GM10266 (cell line): ENCODE data around the gene BIRC6.
"Not testable (repeated sequence)": the region's sequence is repeated elsewhere in the genome, so short reads cannot be mapped to it uniquely, and the experiment has no call there.

Source experiments
- DNase-seq: peaks from one replicate; pipeline ENCODE4 v3.0.0; 2012; ENCODE audit errors: extremely low spot score
- TF ChIP-seq, protein P1 (sequence below): IDR thresholded peaks from 2 replicates; pipeline ENCODE4 v1.5.1; 2012; ENCODE audit warnings: mild to moderate bottlenecking, low read depth; ENCODE audit not compliant: control insufficient read depth, insufficient read depth; ENCODE audit errors: missing control alignments

The BIRC6 gene

DNA sequence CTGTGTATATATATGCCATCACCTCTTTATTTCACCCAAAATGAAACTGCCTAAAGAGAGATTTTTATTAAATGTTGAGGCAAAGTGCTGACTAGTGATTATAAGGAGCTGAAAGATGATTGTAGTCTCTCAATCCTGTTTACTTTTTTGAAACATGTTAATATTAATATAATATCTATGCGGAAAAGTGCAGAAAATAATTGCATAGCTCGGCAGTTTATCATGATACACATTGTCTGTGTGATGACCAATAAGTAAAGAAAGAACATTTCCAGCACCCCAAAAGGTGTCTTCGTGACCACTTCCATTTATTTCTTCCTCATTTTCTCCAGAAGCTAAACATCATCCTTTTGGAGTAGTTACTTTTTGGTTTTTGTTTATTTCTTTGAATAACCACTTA is 99.0 kb downstream of the BIRC6 start:
- DNase-seq, result no peak
- TF ChIP-seq, protein P1, sequence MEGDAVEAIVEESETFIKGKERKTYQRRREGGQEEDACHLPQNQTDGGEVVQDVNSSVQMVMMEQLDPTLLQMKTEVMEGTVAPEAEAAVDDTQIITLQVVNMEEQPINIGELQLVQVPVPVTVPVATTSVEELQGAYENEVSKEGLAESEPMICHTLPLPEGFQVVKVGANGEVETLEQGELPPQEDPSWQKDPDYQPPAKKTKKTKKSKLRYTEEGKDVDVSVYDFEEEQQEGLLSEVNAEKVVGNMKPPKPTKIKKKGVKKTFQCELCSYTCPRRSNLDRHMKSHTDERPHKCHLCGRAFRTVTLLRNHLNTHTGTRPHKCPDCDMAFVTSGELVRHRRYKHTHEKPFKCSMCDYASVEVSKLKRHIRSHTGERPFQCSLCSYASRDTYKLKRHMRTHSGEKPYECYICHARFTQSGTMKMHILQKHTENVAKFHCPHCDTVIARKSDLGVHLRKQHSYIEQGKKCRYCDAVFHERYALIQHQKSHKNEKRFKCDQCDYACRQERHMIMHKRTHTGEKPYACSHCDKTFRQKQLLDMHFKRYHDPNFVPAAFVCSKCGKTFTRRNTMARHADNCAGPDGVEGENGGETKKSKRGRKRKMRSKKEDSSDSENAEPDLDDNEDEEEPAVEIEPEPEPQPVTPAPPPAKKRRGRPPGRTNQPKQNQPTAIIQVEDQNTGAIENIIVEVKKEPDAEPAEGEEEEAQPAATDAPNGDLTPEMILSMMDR, result no peak

DNA sequence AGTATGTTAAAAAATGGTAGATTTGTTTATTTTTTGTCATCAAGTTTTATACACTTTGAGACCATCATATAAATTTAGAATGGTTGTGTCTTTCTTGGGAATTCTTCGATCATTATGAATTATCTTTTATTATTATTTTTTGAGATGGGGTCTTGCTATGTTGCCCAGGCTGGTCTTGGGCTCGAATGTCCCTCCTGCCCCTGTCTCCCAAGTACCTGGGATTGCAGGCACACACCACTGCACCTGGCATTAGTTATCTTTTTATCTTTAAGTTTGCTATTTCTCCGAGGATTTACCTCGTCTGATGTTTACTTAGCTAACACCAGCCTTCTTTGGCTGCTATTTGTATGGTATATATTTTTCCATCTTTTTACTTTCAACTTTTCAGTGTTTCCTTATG is 100.0 kb downstream of the BIRC6 start:
- no peak for DNase-seq
- TF ChIP-seq, protein P1, result no peak

DNA sequence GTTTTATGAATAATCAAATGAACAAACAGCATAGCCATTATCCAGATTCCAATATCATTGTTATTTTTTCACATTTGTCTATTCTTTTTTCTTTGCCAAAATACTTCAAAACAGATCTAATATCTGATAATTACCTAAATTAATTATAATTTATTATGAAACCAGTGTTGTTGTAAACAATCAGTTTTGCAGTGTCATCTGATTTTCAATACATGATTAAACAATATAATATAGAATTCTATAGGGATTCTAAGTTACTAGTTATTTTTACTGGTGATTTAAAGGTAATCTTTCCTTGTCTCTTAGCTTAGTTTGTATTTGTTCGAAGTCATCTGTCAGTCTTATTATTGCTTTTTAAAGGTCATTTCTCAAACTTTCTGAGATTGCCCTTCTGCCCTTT is 101.0 kb downstream of the BIRC6 start:
- TF ChIP-seq, protein P1, result no peak
- no peak for DNase-seq

DNA sequence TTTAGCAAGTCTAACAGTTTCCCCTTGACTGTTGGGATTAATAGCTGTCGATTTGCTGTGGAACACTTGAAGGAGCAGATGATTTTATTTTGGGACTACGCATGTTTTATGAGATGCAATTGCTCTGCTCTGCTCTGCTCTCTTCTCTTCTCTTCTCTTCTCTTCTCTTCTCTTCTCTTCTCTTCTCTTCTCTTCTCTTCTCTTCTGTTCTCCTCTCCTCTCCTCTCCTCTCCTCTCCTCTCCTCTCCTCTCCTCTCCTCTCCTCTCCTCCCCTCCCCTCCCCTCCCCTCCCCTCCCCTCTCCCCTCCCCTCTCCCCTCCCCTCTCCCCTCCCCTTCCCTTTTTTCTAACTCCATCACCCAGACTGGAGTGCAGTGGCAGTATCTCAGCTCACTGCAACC is 104.0 kb downstream of the BIRC6 start:
- DNase-seq, result not testable (repeated sequence)

DNA sequence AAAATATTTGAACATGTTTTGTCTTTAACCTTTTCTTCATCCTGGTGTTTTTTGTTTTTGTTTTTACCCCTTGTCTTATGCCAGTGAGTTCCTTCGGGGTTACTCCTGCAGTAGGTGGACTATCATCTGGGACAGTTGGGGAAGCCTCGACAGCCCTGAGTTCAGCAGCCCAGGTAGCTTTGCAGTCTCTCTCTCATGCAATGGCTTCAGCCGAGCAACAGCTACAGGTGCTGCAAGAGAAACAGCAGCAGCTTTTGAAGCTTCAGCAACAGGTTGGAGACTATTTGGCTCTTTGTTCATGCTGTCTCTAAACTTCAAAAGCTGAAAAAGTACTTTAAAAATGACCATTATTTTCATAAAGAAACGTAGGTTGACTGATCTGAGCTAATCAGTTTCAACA is 106.3 kb downstream of the BIRC6 start:
- TF ChIP-seq, protein P1, result no peak
- no peak for DNase-seq

DNA sequence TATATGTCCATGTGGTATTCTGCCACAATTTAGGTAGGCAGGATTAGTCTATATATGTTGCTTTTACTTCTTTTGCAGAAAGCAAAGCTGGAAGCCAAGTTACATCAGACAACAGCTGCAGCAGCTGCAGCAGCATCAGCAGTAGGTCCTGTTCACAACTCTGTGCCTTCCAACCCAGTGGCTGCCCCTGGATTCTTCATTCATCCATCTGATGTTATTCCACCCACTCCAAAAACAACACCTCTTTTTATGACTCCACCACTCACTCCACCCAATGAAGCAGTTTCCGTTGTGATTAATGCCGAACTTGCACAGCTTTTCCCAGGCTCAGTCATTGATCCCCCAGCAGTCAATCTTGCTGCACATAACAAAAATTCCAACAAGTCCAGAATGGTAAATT is 107.6 kb downstream of the BIRC6 start:
- TF ChIP-seq, protein P1, result no peak

DNA sequence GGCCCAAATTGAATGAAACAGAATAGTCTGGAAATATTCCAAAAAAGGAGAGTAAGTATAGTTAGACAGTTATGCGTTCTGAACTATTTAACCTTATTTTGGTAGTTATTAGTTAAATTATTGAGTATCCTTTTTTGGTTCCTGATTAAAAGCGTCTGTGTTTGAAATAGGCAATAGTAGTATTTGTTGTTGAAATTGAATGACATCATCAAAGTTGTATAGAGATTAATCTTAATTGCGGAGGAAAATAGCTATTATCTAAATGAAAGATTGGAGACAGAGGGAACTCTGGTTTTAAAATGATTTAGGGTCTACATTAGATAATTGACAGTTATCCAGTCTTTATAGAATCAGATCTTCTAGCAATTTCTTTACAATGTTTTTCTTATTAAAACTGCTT is 115.8 kb downstream of the BIRC6 start:
- DNase-seq, result no peak
- TF ChIP-seq, protein P1, result no peak

More for the DNA sequence above, 107.6 kb downstream of the BIRC6 start:
- no peak for DNase-seq

DNA sequence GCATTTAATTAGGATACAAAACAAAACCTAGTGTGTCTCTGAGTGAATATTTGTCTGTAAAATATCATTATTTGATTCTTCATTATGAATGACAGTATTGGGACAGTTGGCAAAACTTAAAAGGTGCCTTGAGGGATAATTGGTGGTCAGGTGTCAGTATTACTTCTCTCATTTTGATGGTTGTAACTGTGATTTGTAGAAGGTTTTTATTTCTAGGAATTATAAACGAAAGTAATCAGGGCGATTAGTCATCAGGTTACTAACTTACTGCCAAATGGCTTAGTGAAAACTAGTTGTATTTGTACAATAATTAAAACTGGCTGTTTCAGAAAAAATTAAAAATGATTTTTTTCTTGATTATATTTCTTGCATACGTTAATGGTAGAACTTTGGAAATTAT is 117.6 kb downstream of the BIRC6 start:
- TF ChIP-seq, protein P1, result no peak
- no peak for DNase-seq
